Smooth muscle cell (in vitro differentiated cells): ENCODE measurements around the gene IGFL4. TPM values are rescaled to one million over a fixed set of nuclear protein-coding genes. Genes with fewer than 3 reads are reported as not detected.

ENCODE experiments used
- DNase-seq: peaks from one replicate; lab custom pipeline; 2025; ENCODE audit not compliant: unreplicated experiment; lab: John Stamatoyannopoulos, UW
- H2AFZ ChIP-seq: fragments of 200-600 bp; sonication (generic); 2 replicates; pipeline ENCODE4 v1.6.0; 2016; ENCODE audit warnings: antibody characterized with exemption, low read depth, mild to moderate bottlenecking
- H3F3A ChIP-seq: fragments of 200-600 bp; sonication (generic); 2 replicates; pipeline ENCODE4 v1.6.0; 2017; ENCODE audit warnings: antibody characterized with exemption, low read depth
- H3K27ac ChIP-seq: fragments of 200-600 bp; sonication (generic); 2 replicates; pipeline ENCODE4 v1.5.1; 2016; ENCODE audit warnings: low read depth, mild to moderate bottlenecking
- H3K27me3 ChIP-seq: fragments of 200-600 bp; sonication (generic); 2 replicates; pipeline ENCODE4 v1.6.1; 2016; ENCODE audit warnings: low read depth, mild to moderate bottlenecking
- H3K36me3 ChIP-seq: fragments of 200-600 bp; sonication (generic); 2 replicates; pipeline ENCODE4 v1.5.1; 2016; ENCODE audit warnings: low read depth
- H3K4me1 ChIP-seq: fragments of 200-600 bp; sonication (generic); 2 replicates; pipeline ENCODE4 v1.5.1; 2016; ENCODE audit warnings: low read depth
- H3K4me2 ChIP-seq: fragments of 200-600 bp; sonication (generic); 2 replicates; pipeline ENCODE4 v1.6.0; 2016; ENCODE audit warnings: mild to moderate bottlenecking
- H3K4me3 ChIP-seq: fragments of 200-600 bp; sonication (generic); 2 replicates; pipeline ENCODE4 v1.5.1; 2016; ENCODE audit warnings: mild to moderate bottlenecking
- H3K79me2 ChIP-seq: fragments of 200-600 bp; sonication (generic); 2 replicates; pipeline ENCODE4 v1.6.0; 2016; ENCODE audit warnings: low read depth, mild to moderate bottlenecking
- H3K9ac ChIP-seq: fragments of 200-600 bp; sonication (generic); 2 replicates; pipeline ENCODE4 v1.6.0; 2016; ENCODE audit warnings: low read depth
- H3K9me3 ChIP-seq: fragments of 200-600 bp; sonication (generic); replicated peaks from 2 replicates; pipeline ENCODE4 v1.5.1; 2016; ENCODE audit warnings: low read depth
- H4K20me1 ChIP-seq: fragments of 200-600 bp; sonication (generic); 2 replicates; pipeline ENCODE4 v1.6.0; 2016; ENCODE audit warnings: low read depth
- WGBS: methylation state at CpG from one replicate; pipeline ENCODE4 v1.1.7; 2016; ENCODE audit warnings: low lambda C conversion rate; 5-methylcytosine and 5-hydroxymethylcytosine counted together
- microRNA counts: library from miRNA; unstranded; fragments of <30 nt; microRNA quantifications from one replicate; lab custom pipeline; 2016
- microRNA-seq: library from miRNA; unstranded; fragments of <30 nt; microRNA quantifications from one replicate; pipeline ENCODE4, GENCODE V29; 2016; ENCODE audit warnings: borderline number of aligned reads
- polyA plus RNA-seq: library from polyadenylated mRNA; unstranded; fragments of >200 nt; fragmentation: Nextera tagmentation; extraction: Ambion mirVana; gene quantifications from 2 replicates; pipeline ENCODE4 v1.2.1, GENCODE V29; 2016
- small RNA-seq: library from RNA; depleted of rRNA; stranded (forward); fragments of <200 nt; gene quantifications from one replicate; pipeline ENCODE3, GENCODE V24; 2014
- total RNA-seq: library from RNA; depleted of rRNA; stranded (reverse); fragments of >200 nt; gene quantifications from 2 replicates; pipeline ENCODE4 v1.2.3, GENCODE V29; 2014
- TF ChIP-seq, protein P1 (sequence below): fragments of 200-600 bp; sonication (generic); IDR thresholded peaks from 2 replicates; pipeline ENCODE4 v1.5.1; 2017; ENCODE audit warnings: borderline replicate concordance, mild to moderate bottlenecking, antibody characterized with exemption; ENCODE audit not compliant: insufficient read depth, poor library complexity, severe bottlenecking

Gene IGFL4
- total and polyA plus RNA-seq, 2 experiments from 2014 or later = 0.45 TPM; not detected in 1

DNA sequence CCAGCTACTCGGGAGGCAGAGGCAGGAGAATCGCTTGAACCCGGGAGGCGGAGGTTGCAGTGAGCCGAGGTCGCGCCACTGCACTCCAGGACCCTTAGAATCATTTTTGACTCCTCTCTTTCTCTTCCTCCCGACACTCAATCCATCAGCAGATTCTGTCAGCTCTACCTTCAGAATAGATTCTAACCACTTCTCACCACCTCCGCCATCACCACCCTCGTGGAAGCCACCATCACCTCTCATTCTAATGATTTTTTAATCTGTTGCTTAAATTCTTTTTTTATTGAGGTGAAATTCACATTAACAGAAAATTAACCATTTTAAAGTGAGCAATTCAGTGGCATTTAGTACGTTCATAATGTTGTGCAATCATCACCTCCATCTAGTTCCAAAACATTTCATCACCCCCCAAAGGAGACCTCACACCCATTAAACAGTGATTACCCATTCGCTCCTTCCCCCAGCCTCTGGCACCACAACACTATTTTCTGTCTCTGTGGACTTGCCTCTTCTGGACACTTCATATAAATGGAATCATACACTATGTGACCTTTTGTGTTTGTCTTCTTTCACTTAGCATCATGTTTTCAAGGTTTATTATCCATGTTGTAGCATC, 50.6 kb downstream of the IGFL4 start:
- no peak overlapping the region for H3K27ac ChIP-seq
- H3K4me2 ChIP-seq = no peak overlapping the region
- H3K4me3 ChIP-seq = no peak overlapping the region
- H3K27me3 ChIP-seq = no peaks in the 10 kb centered on the region
- H3K9me3 ChIP-seq = no peaks in the 10 kb centered on the region
- no peaks in the 10 kb centered on the region for H4K20me1 ChIP-seq
- H3F3A ChIP-seq = no peaks in the 10 kb centered on the region
- no peak overlapping the region for H3K9ac ChIP-seq
- no peaks in the 10 kb centered on the region for H3K79me2 ChIP-seq
- peaks cover 4% of the 10 kb centered on the region for H3K4me1 ChIP-seq
- no peak for DNase-seq
- no peaks in the 10 kb centered on the region for H3K36me3 ChIP-seq
- TF ChIP-seq, protein P1, sequence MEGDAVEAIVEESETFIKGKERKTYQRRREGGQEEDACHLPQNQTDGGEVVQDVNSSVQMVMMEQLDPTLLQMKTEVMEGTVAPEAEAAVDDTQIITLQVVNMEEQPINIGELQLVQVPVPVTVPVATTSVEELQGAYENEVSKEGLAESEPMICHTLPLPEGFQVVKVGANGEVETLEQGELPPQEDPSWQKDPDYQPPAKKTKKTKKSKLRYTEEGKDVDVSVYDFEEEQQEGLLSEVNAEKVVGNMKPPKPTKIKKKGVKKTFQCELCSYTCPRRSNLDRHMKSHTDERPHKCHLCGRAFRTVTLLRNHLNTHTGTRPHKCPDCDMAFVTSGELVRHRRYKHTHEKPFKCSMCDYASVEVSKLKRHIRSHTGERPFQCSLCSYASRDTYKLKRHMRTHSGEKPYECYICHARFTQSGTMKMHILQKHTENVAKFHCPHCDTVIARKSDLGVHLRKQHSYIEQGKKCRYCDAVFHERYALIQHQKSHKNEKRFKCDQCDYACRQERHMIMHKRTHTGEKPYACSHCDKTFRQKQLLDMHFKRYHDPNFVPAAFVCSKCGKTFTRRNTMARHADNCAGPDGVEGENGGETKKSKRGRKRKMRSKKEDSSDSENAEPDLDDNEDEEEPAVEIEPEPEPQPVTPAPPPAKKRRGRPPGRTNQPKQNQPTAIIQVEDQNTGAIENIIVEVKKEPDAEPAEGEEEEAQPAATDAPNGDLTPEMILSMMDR = no peak
- WGBS = 92% methylated on average over 12 of the region's 12 CpGs
- no peak overlapping the region for H2AFZ ChIP-seq

MicroRNAs within 50 kb of the gene (microRNA counts, 767-probe panel; counts per million panel counts)
- microRNA hsa-miR-769-3p (lab: Ali Mortazavi, UCI) (183 counts per million), microRNA hsa-miR-769-5p (lab: Ali Mortazavi, UCI) (183 counts per million)

Small RNA genes within 50 kb of the gene (microRNA-seq; reads per million reads assigned to microRNA genes)
- 347 reads per million, percentile 71 among the genes with 10 or more reads in this experiment for gene MIR769

Small RNA genes within 50 kb of the gene (small RNA-seq; reads per million reads assigned to genes)
- gene MIR769 = 75.2 reads per million, percentile 97 among the genes with 10 or more reads in this experiment

Other genes starting within 250 kb of the IGFL4 start
- gene DMWD, start 248.2 kb downstream of the IGFL4 start, total RNA-seq = 14.9 and 16.1 TPM in 2 replicates
- 57.6 and 96.4 TPM in 2 replicates for gene DMWD, start 248.2 kb downstream of the IGFL4 start, polyA plus RNA-seq
- gene RSPH6A, start 225.7 kb downstream of the IGFL4 start, total RNA-seq = 0.22 TPM in 1 of 2 replicates, not detected in the other
- 0.15 TPM in 1 of 2 replicates, not detected in the other for gene RSPH6A, start 225.7 kb downstream of the IGFL4 start, polyA plus RNA-seq
- 30.9 and 33.3 TPM in 2 replicates for gene SYMPK, start 177.9 kb downstream of the IGFL4 start, total RNA-seq
- gene SYMPK, start 177.9 kb downstream of the IGFL4 start, polyA plus RNA-seq = 28.6 and 34.1 TPM in 2 replicates
- 0.13 and 0.76 TPM in 2 replicates for gene FOXA3, start 176.7 kb downstream of the IGFL4 start, total RNA-seq
- gene FOXA3, start 176.7 kb downstream of the IGFL4 start, polyA plus RNA-seq = 0.50 and 0.65 TPM in 2 replicates
- gene IRF2BP1, start 154.9 kb downstream of the IGFL4 start, total RNA-seq = 10.4 and 19.0 TPM in 2 replicates
- 11.2 and 12.9 TPM in 2 replicates for gene IRF2BP1, start 154.9 kb downstream of the IGFL4 start, polyA plus RNA-seq
- 1.6 and 3.9 TPM in 2 replicates for gene MYPOP, start 138.4 kb downstream of the IGFL4 start, total RNA-seq
- 2.1 and 3.5 TPM in 2 replicates for gene MYPOP, start 138.4 kb downstream of the IGFL4 start, polyA plus RNA-seq
- gene NANOS2, start 126.2 kb downstream of the IGFL4 start, total RNA-seq = not detected in 2 replicates
- gene NANOS2, start 126.2 kb downstream of the IGFL4 start, polyA plus RNA-seq = not detected in 2 replicates
- gene NOVA2, start 67.1 kb downstream of the IGFL4 start, total RNA-seq = 0.04 TPM in 2 replicates
- 0.24 TPM in 1 of 2 replicates, not detected in the other for gene NOVA2, start 67.1 kb downstream of the IGFL4 start, polyA plus RNA-seq
- 5.3 and 10.0 TPM in 2 replicates for gene CCDC61, start 45.5 kb downstream of the IGFL4 start, total RNA-seq
- 7.0 and 8.3 TPM in 2 replicates for gene CCDC61, start 45.5 kb downstream of the IGFL4 start, polyA plus RNA-seq
- not detected in 2 replicates for gene PGLYRP1, start 17.9 kb downstream of the IGFL4 start, total RNA-seq
- gene PGLYRP1, start 17.9 kb downstream of the IGFL4 start, polyA plus RNA-seq = not detected in 2 replicates
- 10.2 and 26.7 TPM in 2 replicates for gene IGFL3, start 83.7 kb upstream of the IGFL4 start, total RNA-seq
- 5.9 and 8.8 TPM in 2 replicates for gene IGFL3, start 83.7 kb upstream of the IGFL4 start, polyA plus RNA-seq
- 126 and 145 TPM in 2 replicates for gene IGFL2, start 107.2 kb upstream of the IGFL4 start, total RNA-seq
- 159 and 164 TPM in 2 replicates for gene IGFL2, start 107.2 kb upstream of the IGFL4 start, polyA plus RNA-seq
- not detected in 2 replicates for gene IGFL1, start 188.7 kb upstream of the IGFL4 start, total RNA-seq
- gene IGFL1, start 188.7 kb upstream of the IGFL4 start, polyA plus RNA-seq = 0.64 TPM in 1 of 2 replicates, not detected in the other